Measurements from ENCODE around the gene RPL29.

DNA sequence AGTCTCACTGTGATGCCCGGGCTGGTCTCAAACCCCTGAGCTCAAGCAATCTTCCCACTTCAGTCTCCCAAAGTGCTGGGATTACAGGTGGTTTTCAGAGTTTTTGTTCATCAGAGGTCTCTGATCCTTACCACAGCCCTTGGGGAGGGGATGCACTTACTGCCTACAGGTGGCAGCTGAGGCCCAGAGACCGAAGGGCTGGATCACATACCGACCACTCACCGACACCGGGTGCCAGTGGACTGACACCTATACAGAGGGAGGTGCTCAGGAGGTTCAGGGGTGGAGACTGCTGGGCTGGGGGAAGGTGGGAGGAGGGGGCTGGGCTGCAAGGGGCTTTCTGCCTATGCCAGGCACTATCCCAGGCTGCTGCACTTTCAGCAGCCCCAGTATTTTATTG lies 41.1 kb upstream of the RPL29 start:
- TF ChIP-seq EZH2 (IDR thresholded peaks at IDR 0.05) (no peak), POLR2AphosphoS5 (IDR thresholded peaks at IDR 0.05; ENCODE audit: borderline replicate concordance, low read depth, low read length) (no peak), FOXP2 (optimal IDR thresholded peaks at IDR 0.05; ENCODE audit: control extremely low read depth, extremely low read length, insufficient read depth) (no peak)
